ENCODE measurements around the gene GIMAP8.

- TF ChIP-seq CTCF (IDR thresholded peaks at IDR 0.05), result no peak
- no peak for TF ChIP-seq POLR2A (IDR thresholded peaks at IDR 0.05)
Measured at GRCh38 chr7:150520145-150520544, 69.7 kb downstream of the GIMAP8 start.
